ENCODE data around the gene TFCP2. TPM values are rescaled to one million over a fixed set of nuclear protein-coding genes. Genes with fewer than 3 reads are reported as not detected.

Gene TFCP2
- total and polyA plus RNA-seq, 2 of the 13 experiments (the other 11 are each of a cell fraction or from before 2014, with no cell fraction given), result 7.6 to 10.0 TPM

DNA sequence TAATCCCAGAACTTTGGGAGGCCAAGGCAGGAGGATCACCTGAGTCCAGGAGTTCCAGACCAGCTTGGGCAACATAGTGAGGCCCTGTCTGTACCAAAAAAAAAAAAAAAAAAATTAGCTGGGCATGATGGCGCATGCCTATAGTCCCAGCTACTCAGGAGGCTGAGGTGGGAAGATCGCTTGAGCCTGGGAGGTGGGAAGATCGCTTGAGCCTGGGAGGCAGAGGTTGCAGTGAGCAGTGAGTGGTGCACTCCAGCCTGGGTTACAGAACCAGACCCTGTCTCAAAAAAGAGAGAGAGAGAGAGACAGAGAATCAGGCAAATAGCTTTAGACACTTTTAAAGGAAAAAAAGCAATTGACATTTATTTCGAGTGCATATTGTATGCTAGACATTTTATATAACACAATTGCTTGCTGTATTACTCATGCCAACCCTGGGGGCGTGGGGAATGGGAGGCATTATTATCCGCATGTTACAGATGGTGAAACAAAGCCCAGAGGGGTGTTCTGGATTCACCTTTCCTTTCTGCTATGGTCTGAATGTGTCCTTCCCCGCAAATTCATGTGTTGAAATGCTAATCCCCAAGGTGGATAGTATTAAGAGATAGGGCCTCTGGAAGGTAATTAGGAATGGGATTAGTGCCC lies 35.2 kb upstream of the TFCP2 start:
- Histone ChIP-seq H3K27me3 (ENCODE audit: control insufficient read depth in 1 of 2, insufficient read depth in 2 of 2, low read length in 2 of 2) (0 out of 5 replicates have a peak, but pooled peaks cover 0 to 4% of the 10 kb centered on the region in 2 experiments), H3K27ac (ENCODE audit: extremely low read length, insufficient read depth, low read length) (no peak overlapping the region), H3K9me3 (ENCODE audit: low read length) (no peaks in the 10 kb centered on the region), H3K4me1 (ENCODE audit: insufficient read depth, low read length) (peaks cover 13% of the 10 kb centered on the region), H3K4me3 (replicated peaks in 1 of 3; ENCODE audit: insufficient read depth in 1 of 3, low read depth in 2 of 3, low read length in 3 of 3) (no peak overlapping the region), H3K36me3 (replicated peaks in 1 of 2; ENCODE audit: control insufficient read depth in 1 of 2, insufficient read depth in 2 of 2, low read length in 2 of 2) (no peaks in the 10 kb centered on the region), H3K79me2 (ENCODE audit: insufficient read depth, low read length) (no peaks in the 10 kb centered on the region), H3K9ac (ENCODE audit: insufficient read depth, low read depth, low read length) (no peak overlapping the region), H2AFZ (ENCODE audit: low read length) (no peak overlapping the region), H4K20me1 (ENCODE audit: insufficient read depth, low read length) (no peaks in the 10 kb centered on the region), H3K4me2 (ENCODE audit: low read depth, low read length) (no peak overlapping the region)
- ATAC-seq, result no peak
- intact Hi-C loops (cut with micrococcal nuclease; ENCODE audit: unreplicated experiment) (no loop called here), in situ Hi-C loops (cut with HindIII; ENCODE audit: extremely low pct_ligation_motif_present, low pct_unique_long_range_greater_than_20kb) (no loop called here)
- ChIA-PET POLR2A (no interaction called here), CTCF (ENCODE audit: low intra/inter-chr PET ratio, low total read pairs) (no interaction called here)
- FAIRE-seq, result no peak
- no peak for TF ChIP-seq THYN1 (CRISPR knock-in tag; IDR thresholded peaks at IDR 0.05; ENCODE audit: borderline replicate concordance, low read depth)
- TF ChIP-seq, protein P1, sequence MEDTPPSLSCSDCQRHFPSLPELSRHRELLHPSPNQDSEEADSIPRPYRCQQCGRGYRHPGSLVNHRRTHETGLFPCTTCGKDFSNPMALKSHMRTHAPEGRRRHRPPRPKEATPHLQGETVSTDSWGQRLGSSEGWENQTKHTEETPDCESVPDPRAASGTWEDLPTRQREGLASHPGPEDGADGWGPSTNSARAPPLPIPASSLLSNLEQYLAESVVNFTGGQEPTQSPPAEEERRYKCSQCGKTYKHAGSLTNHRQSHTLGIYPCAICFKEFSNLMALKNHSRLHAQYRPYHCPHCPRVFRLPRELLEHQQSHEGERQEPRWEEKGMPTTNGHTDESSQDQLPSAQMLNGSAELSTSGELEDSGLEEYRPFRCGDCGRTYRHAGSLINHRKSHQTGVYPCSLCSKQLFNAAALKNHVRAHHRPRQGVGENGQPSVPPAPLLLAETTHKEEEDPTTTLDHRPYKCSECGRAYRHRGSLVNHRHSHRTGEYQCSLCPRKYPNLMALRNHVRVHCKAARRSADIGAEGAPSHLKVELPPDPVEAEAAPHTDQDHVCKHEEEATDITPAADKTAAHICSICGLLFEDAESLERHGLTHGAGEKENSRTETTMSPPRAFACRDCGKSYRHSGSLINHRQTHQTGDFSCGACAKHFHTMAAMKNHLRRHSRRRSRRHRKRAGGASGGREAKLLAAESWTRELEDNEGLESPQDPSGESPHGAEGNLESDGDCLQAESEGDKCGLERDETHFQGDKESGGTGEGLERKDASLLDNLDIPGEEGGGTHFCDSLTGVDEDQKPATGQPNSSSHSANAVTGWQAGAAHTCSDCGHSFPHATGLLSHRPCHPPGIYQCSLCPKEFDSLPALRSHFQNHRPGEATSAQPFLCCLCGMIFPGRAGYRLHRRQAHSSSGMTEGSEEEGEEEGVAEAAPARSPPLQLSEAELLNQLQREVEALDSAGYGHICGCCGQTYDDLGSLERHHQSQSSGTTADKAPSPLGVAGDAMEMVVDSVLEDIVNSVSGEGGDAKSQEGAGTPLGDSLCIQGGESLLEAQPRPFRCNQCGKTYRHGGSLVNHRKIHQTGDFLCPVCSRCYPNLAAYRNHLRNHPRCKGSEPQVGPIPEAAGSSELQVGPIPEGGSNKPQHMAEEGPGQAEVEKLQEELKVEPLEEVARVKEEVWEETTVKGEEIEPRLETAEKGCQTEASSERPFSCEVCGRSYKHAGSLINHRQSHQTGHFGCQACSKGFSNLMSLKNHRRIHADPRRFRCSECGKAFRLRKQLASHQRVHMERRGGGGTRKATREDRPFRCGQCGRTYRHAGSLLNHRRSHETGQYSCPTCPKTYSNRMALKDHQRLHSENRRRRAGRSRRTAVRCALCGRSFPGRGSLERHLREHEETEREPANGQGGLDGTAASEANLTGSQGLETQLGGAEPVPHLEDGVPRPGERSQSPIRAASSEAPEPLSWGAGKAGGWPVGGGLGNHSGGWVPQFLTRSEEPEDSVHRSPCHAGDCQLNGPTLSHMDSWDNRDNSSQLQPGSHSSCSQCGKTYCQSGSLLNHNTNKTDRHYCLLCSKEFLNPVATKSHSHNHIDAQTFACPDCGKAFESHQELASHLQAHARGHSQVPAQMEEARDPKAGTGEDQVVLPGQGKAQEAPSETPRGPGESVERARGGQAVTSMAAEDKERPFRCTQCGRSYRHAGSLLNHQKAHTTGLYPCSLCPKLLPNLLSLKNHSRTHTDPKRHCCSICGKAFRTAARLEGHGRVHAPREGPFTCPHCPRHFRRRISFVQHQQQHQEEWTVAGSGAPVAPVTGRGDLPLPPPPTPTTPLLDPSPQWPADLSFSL (CRISPR knock-in tag; IDR thresholded peaks at IDR 0.05), result no peak
- no peak for TF ChIP-seq GATA4 (IDR thresholded peaks at IDR 0.05; ENCODE audit: borderline replicate concordance, low read depth)
- no peak for TF ChIP-seq ZNF589 (CRISPR knock-in tag; conservative IDR thresholded peaks at IDR 0.05)
- TF ChIP-seq ZNF292 (CRISPR knock-in tag; IDR thresholded peaks at IDR 0.05; ENCODE audit: borderline replicate concordance, low read depth), result no peak
- no peak for TF ChIP-seq SIX1 (CRISPR knock-in tag; IDR thresholded peaks at IDR 0.05; ENCODE audit: borderline replicate concordance)
- no peak for TF ChIP-seq NAIF1 (CRISPR knock-in tag; IDR thresholded peaks at IDR 0.05; ENCODE audit: borderline replicate concordance)
- no peak for TF ChIP-seq ZNF749 (CRISPR knock-in tag; IDR thresholded peaks at IDR 0.05; ENCODE audit: borderline replicate concordance)
- no peak for TF ChIP-seq SIN3A (IDR thresholded peaks at IDR 0.05; ENCODE audit: borderline replicate concordance, low read depth, low read length)
- no peak for TF ChIP-seq ZNF672 (CRISPR knock-in tag; IDR thresholded peaks at IDR 0.05)
- no peak for TF ChIP-seq GZF1 (CRISPR knock-in tag; IDR thresholded peaks at IDR 0.05)
- DNase-seq (ENCODE audit: low spot score), result no peak
- whole genome bisulfite sequencing (ENCODE audit: low lambda C conversion rate), result 58% methylated on average over 7 of the region's 7 CpGs
- no TSS peak for BruUV-seq (replicated peaks)

All from HepG2 (cell line).